ENCODE measurements around the gene PHTF1.

Gene PHTF1

GRCh38 chr1:113714606-113715269 is 44.5 kb downstream of the PHTF1 start:
- Histone ChIP-seq H3K27me3 (no peaks in the 10 kb centered on the region), H3K4me1 (no peaks in the 10 kb centered on the region), H3K4me3 (no peak overlapping the region), H3K9me3 (no peaks in the 10 kb centered on the region), H3K27ac (no peak overlapping the region), H3K36me3 (peaks cover 16 to 33% (median 26%) of the 10 kb centered on the region in 3 donors)
- no peak for DNase-seq
- intact Hi-C loops (cut with DNase I; ENCODE audit: low total_unique reads) = no loop called here
- TF ChIP-seq CTCF (IDR thresholded peaks at IDR 0.05) = no peak

- no peaks in the 10 kb centered on the region for H3K4me1 ChIP-seq
- H3K4me3 ChIP-seq = no peak overlapping the region
- no peaks in the 10 kb centered on the region for H3K9me3 ChIP-seq
- no peaks in the 10 kb centered on the region for H3K27me3 ChIP-seq
- TF ChIP-seq CTCF (IDR thresholded peaks at IDR 0.05) = no peak
- DNase-seq = no peak
- H3K27ac ChIP-seq = no peak overlapping the region
- peaks cover 4 to 29% (median 23%) of the 10 kb centered on the region in 3 donors for H3K36me3 ChIP-seq
- intact Hi-C loops (cut with DNase I; ENCODE audit: low total_unique reads) = no loop called here
Measured at GRCh38 chr1:113701429-113701828, 57.9 kb downstream of the PHTF1 start.

GRCh38 chr1:113694910-113695309 is 64.4 kb downstream of the PHTF1 start:
- TF ChIP-seq CTCF (IDR thresholded peaks at IDR 0.05) = no peak
- peaks cover 25 to 31% (median 25%) of the 10 kb centered on the region in 3 donors for H3K36me3 ChIP-seq
- intact Hi-C loops (cut with DNase I; ENCODE audit: low total_unique reads) = no loop called here
- no peak overlapping the region for H3K27ac ChIP-seq
- H3K9me3 ChIP-seq = peaks cover 0 to 19% (median 0%) of the 10 kb centered on the region in 3 donors
- no peaks in the 10 kb centered on the region for H3K4me1 ChIP-seq
- H3K4me3 ChIP-seq = no peak overlapping the region
- DNase-seq = no peak
- no peaks in the 10 kb centered on the region for H3K27me3 ChIP-seq

GRCh38 chr1:113692824-113693431 is 66.4 kb downstream of the PHTF1 start:
- no peak for TF ChIP-seq CTCF (IDR thresholded peaks at IDR 0.05)
- intact Hi-C loops (cut with DNase I; ENCODE audit: low total_unique reads) = no loop called here
- Histone ChIP-seq H3K4me1 (no peaks in the 10 kb centered on the region), H3K9me3 (peaks cover 0 to 19% (median 0%) of the 10 kb centered on the region in 3 donors), H3K36me3 (peaks cover 18 to 28% (median 19%) of the 10 kb centered on the region in 3 donors), H3K27ac (no peak overlapping the region), H3K4me3 (no peak overlapping the region), H3K27me3 (no peaks in the 10 kb centered on the region)
- DNase-seq = no peak

- TF ChIP-seq CTCF (IDR thresholded peaks at IDR 0.05) = no peak
- H3K27me3 ChIP-seq = no peaks in the 10 kb centered on the region
- H3K27ac ChIP-seq = no peak overlapping the region
- intact Hi-C loops (cut with DNase I; ENCODE audit: low total_unique reads) = no loop called here
- no peak overlapping the region for H3K4me3 ChIP-seq
- H3K4me1 ChIP-seq = peaks cover 0 to 4% (median 0%) of the 10 kb centered on the region in 4 donors
- H3K9me3 ChIP-seq = peaks cover 0 to 19% (median 0%) of the 10 kb centered on the region in 3 donors
- no peak for DNase-seq
- H3K36me3 ChIP-seq = peaks cover 13 to 28% (median 16%) of the 10 kb centered on the region in 3 donors
Measured at GRCh38 chr1:113692342-113692741, 66.9 kb downstream of the PHTF1 start.
